ENCODE measurements around the gene PMCH.
"Not testable (repeated sequence)": the region's sequence is repeated elsewhere in the genome, so short reads cannot be mapped to it uniquely, and the experiment has no call there.

Gene PMCH, protein sequence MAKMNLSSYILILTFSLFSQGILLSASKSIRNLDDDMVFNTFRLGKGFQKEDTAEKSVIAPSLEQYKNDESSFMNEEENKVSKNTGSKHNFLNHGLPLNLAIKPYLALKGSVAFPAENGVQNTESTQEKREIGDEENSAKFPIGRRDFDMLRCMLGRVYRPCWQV
- total RNA-seq, result 0 to 0.27 (median 0.15) reads per million in 4 donors

DNA sequence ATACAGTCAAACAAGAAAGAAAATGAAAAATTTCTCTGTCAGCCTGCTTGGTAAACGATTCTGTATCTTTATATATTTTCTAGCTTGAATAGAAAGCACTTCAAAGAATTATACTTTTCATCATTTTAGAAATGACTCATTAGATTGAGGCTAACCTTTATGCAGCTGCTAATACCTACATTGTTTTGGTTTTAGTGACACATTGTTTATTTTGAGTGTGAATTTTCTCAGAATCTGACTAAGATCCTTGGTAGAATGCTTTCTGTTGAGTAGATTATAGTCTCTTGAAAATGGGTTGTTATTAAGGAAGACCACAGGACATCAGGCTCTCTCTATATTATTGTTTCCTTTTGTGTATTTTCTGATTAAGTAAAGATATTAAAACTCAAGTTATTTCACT lies at the start of gene PMCH:
Gene PMCH, minus strand, starts transcription at position 45 of the 400 bp plus-strand sequence. CDS start 63 bp downstream, outside the sequence.
- DNase-seq, result peak in 1 of 5 donors; percentile 79

DNA sequence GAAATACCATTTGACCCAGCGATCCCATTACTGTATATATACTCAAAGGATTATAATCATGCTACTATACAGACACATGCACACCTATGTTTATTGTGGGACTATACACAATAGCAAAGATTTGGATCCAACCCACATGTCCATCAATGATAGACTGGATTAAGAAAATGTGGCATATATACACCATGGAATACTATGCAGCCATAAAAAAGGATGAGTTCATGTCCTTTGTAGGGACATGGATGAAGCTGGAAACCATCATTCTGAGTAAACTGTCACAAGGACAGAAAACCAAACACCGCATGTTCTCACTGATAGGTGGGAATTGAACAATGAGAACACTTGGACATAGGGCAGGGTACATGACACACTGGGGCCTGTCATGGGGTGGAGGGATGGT lies 43.2 kb upstream of the PMCH start:
- not testable (repeated sequence) for DNase-seq

DNA sequence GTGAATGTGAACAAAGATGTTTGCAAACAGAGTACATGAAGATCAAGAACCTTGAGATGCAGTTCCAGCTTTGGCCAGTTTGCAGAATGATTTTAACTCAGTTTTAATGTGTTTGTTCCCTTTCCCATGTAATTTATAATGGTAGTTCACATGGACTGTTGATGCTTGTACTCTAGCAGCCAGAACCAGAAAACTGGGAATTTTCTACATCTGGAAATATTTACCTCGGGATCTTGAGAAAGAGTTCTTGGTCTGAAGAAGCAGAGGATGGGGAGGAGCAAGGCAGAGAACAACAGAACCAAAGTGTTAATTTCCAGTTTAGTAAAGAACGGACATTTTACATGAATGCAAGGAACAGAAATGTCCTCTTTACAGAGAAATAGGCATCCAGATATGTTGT lies 37.0 kb upstream of the PMCH start:
- no peak for DNase-seq

DNA sequence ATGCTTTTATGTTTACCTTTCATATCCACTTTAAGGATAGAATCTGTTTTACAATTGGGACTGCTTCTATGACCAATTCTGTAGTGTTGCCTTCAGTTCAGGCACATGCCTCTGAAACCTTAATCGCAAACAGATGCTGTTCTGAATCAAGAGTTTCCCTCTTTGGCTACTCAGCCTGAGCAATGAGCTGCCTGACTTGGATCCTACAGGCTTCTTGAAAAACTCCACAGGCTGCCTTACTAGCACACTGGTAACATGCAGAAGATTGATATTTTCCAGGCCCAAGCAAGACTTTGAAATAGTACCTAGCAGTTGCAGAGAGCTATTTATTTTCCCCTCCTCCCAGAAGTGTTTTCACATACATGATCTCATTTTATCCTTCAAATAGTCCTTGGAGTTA lies 34.8 kb upstream of the PMCH start:
- no peak for DNase-seq

DNA sequence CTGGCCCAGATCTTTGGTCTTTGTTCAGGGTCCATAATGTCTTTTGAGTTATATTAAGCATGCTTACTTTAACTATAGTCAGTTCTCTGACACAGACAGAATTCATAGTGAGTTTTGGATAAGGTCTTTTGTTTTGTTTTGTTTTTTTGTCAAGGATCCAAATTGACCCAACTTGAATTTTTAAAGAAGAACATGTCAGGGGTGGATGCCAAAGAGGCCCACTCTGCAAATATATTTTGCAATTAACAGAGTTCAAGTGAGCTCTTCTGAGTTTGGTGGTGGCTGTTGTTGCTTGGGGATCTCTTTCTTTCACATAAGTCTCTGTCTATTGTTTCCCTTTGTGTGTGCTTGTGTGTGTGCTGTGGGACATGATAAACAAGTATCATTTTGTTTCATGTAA lies 34.4 kb upstream of the PMCH start:
- DNase-seq, result no peak

DNA sequence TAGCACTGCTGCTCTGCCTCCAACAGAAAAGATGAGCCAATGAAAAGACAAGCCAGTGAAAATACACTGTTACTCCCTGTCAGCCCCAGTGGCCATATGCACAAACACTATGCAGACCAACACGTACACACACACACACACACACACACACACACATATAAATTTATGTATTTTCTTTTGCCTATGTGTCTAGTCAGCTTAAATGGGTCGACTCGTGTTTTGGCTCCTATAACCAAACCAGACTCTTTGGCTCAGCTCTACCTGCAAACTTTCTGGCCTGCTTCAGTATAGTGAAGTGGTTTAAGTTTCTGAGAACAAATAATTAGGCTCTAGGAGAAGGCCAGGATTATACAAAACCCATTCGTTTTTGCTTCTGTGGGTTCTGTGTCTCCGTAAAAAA lies 30.3 kb upstream of the PMCH start:
- no peak for DNase-seq

DNA sequence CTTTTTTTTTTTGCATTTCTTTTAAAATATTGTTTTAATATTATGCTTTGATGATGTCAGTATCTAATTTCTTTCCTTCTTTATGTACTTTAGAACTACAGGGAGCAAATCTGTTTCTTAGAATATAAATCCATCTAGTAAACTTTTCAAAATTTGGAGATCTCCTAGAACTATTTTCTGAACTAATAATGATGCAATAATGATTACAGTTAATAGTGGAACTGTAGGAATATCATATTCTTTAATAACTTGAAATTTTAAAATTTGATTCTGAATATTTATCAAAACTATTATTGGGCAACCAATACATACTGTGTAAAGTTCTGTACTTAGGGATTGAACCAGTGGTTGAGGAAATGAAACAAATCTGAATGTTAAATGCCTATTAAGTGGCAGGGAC lies 23.1 kb upstream of the PMCH start:
- no peak for DNase-seq

DNA sequence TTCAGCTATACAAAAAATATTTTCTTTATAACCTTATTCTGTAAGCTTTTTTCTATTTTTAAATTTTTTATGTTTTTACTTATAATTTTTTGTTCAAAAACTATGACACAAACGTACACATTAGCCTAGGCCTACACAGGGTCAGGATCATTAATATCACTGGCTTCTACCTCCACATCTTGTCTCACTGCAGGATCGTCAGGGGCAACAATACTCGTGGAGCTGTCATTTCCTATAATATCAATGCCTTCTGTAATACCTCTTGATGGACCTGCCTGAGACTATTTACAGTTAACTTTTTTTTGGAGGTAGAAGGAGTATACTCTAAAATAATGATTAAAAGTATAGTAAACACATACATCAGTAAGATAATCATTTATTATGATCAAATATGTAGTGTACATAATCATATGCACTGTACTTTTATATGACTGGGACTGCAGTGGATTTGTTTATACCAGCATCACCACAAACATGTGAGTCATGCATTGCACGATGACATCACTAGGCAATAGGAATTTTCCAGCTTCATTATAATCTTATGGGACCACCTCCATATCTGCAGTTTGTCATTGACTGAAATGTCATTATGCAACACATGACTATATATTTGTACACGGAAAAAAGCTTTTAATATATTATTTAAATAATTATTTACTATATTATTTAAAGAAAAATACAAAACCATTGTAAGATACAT lies 18.5 kb upstream of the PMCH start:
- no peak for DNase-seq

DNA sequence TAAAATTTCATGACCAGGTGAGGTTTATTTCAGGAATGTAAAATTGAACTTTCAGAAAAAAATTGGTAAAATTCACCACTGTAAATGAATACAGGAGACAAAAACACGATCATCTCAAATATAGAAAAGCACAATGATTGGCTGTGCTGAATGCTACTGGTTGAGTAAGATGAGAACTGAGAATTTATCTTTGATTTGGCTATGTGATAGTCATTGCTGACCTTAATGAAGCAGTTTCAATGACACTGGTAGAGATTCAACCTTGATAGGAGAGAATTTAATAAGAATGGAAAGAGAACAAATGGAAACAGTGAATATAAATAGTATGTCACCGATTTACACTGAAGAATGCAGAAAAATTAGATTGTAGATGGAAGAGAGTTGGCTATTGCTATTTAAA lies 6.4 kb upstream of the PMCH start:
- no peak for DNase-seq

DNA sequence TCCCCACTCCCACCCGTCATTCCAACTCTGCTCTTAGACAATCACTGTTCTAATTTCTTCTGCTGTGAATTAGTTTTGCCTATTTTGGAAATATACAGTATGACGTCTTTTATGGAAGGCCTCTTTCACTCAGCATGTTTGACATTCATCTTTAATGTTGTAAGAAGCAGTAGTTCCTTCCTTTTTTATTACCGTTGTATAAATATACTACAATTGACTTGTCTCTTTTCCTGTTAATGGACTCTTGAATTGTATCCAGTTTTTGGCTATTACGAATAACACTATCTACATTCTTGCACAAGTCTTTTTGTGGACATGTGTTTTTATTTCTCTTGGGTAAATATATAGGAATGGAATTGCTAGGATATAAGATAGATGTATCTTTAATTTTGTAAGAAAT lies 4.9 kb upstream of the PMCH start:
- DNase-seq, result no peak

DNA sequence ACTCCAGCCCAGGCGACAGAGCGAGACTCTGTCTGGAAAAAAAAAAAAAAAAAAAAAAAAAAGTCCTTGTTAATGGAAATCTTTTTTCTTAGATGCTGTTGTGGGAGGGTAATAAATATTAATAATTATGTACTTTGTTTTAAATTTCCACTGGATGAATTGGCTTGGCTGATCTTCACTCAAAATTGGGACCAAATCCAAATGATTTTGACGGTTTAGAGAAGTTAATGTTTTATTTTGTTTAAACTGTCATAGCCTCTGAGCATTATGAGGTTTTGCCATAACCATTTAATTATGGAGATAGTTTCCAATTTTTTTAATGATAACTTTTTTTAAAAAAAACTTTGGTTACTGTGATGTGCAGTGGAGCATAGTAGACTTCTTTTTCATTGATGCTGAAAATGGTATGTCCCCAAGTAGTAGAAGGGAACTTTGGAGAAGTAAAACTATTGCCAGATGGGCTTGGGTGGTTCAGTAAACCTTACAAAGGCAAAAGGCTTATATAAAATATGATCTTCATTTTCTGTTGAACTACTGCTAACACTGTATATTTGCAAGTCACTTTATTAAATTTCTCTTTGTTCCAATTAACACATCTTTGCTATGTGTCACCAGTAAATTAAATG lies 3.9 kb upstream of the PMCH start:
- no peak for DNase-seq

DNA sequence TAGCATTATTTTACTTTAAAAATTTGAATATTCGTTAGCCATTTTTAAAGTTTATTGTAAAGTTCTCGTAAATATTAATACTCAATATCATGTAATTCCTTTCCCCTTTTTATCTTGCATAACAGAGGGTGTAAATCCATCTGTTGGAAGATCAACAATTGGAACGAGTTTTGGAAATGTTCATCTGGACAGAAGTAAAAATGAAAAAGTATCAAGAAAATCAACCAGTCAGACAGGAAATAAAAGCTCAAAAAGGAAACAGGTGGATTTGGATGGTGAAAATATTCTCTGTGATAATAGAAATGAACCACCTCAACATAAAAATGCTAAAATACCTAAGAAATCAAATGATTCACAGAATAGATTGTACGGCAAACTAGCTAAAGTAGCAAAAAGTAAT lies 1.8 kb downstream of the PMCH start:
- DNase-seq, result no peak

DNA sequence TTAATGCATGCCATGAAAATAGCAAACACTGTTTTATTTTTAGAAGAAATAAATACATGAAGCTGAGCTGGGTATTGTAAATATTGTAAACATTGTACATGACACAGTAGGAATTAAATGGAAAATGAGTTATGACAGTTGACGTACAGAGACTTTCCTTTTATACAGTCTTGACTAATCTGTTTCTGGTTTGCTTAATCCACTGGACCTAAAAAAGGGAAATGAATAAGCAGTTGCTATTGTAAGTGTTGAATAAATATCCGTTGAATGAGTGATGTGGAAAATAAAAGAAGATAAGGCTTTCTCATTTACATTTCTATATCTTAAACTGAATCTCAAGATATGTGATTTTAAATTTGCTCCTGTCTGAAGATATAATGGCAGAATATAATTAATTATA lies 15.0 kb downstream of the PMCH start:
- DNase-seq, result no peak

DNA sequence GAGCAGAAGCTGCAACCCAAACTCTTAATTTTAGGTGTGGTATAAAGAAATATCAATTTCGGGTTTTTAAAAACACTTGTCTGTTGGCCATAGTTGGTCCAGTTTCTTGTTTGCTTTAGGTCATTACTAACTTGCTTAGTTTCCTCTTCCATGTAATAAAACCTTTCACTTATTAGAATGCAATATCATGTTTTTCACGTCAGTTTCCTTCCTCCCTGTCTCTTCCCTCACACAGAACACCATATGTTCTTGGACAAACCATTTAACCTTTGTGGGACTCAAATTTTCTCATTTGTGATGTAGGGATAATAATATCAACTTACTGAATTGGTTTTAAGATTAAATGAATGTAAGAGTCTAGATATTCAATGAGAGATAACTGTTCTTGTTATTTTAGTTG lies 22.9 kb downstream of the PMCH start:
- no peak for DNase-seq

DNA sequence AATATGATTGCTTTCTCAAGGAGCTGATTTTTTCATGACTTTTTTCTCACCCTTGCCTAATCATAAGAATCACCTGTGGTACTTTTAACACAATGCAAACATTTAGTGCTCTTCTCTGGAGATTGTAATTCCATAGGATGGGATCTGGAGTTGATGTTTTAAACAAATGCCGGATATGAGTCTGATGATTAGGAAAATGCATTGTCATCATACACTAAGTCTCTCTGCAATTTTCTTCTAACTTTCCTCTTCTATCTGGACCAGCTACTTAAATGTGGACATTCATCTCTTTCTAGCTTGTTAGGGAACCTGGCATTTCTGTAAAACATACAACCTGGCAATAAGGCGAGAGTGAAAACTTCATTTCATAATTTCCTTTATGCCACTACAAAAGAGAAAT lies 23.5 kb downstream of the PMCH start:
- no peak for DNase-seq

DNA sequence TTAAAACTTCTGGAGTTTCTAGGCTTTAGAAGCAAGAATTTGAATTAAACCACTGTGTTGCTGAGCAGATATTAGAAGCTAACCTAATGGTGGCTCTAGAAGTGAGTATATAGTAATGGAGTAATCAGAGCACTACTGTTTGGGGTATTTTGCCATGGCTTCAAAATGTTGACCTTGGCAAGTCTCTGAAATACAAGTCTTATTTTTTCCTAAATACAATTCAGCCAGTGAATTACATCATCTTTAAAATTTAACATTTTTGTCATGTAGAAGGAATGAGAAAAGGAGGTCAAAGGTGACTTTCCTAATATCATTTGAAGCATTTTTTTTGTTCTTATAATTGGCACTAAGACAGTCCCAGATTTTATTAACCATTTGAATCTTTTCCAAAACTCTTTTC lies 25.2 kb downstream of the PMCH start:
- DNase-seq, result no peak

DNA sequence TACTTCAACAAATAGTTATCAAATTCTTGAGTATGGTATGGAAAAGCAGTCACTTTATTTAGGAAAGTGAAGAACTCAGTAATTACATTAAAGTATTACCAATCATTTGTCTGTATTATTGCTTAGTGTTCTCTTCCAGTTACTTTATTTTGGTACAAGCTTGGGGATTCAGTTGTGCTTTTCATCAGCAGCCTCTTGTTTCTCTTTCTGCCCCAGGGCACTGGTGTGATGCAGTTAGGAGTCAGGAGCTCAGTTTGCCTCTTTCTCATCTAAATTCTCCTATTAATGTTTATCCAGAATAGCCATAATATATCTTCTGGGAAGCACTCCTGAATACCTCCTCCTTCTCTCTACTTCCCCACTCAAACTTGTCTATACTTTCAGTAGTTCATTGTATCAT lies 25.7 kb downstream of the PMCH start:
- DNase-seq, result no peak

DNA sequence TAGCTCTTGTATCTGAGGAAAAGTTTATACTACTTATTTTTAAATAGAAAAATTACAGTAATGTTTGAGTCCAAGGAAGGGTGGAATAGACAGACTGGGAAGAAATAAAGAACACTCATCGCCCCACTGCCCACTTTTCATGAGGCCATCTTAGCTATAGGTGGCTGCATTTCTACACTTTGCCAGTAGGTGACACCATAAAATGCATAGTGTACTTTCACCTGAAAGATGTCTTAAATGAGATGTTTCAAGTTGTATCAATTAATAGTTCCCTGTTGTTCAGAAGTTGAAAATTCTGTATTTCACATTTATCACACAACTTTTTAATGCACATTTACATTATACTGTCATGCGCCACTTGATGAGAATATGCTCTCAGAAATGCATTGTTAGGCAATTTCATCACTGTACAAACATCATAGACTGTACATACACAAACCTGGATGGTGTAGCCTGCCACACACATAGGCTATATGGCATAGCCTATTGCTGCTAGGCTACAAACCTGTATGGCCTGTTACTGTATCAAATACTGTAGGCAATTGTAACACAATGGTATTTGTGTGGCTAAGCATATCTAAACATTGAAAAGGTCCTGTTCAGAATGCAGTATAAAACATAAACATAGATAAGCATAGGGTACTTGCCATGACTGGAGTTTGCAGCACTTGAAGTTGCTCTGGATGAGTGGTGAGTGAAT lies 27.6 kb downstream of the PMCH start:
- peak in 1 of 5 donors; percentile 42 for DNase-seq

DNA sequence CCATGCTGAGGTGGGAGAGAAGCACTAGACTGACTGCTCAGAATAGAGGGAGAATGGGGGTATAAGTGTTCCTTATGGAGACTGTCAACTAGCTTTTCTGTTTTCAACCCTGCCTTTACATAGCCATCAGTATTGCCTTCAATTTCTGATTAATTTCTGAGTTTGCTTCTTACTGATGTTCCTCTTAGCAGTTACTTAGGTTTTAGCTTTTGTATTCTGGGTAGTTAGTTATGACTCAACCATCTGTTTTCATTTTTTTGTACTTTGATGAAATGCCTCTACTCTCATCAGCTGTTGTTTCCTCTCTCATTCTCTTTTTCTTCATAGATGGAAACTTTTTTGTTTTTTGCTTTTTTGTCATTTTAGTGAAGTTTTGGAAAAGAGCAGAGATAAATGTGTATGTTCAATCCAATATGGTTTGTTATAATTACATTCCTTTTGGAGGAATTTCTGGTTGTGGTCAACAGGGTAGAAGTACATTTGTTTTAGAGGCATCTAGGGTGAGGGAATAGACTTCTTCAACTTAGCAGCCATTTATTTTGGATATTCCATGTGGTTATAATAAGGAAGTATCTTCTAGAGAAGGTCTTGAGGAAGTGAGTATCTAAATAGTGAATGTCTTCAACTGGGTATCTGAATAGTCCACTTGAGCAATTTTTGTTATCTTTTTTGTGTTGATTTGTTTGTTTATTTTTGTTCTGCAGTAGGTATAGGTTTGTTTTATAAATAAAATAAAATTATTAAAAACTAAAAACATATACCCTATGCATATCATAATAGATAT lies 29.6 kb downstream of the PMCH start:
- peak in 1 of 5 donors; percentile 56 for DNase-seq

DNA sequence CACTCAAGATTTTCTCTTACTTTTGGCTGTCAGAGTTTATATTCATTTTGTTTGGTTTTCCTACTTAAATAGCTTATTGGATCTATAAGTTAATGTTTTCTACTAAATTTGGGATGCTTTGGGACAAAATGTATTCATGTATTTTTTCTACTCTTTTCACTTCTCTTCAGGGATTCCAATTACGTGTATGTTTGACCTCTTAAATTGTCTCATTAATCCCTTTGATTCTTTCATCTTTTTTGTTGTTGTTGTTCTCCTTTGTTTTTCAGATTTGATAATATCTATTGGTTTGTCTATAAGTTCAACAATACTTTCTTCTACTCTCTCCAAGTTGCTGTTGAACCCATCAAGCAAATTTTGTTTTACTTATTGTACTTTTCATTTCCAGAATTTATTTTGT lies 34.2 kb downstream of the PMCH start:
- no peak for DNase-seq

DNA sequence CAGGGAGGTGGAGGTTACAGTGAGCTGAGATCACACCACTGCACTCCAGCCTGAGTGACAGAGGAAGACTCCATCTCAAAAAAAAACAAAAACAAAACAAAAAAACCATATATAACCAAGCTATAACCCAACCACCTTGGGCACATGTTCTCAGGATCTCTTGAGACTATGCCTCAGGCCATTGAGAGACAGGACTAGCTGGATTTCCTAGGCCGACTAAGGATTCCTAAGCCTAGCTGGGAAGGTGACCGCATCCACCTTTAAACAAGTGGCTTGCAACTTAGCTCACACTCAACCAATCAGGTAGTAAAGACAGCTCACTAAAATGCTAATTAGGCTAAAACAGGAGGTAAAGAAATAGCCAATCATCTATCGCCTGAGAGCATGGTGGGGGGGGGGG lies 42.4 kb downstream of the PMCH start:
- DNase-seq, result not testable (repeated sequence)

DNA sequence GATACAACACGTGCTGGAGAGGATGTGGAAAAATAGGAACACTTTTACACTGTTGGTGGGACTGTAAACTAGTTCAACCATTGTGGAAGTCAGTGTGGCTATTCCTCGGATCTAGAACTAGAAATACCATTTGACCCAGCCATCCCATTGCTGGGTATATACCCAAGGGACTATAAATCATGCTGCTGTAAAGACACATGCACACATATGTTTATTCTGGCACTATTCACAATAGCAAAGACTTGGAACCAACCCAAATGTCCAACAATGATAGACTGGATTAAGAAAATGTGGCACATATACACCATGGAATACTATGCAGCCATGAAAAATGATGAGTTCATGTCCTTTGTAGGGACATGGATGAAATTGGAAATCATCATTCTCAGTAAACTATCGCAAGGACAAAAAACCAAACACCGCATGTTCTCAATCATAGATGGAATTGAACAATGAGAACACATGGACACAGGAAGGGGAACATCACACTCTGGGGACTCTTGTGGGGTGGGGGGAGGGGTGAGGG lies 50.5 kb downstream of the PMCH start:
- DNase-seq, result not testable (repeated sequence)

Measured in T-helper 1 cell (primary cell).